Keratinocyte (primary cell): ENCODE data around the gene NUAK2. TPM values are rescaled to one million over a fixed set of nuclear protein-coding genes. Genes with fewer than 3 reads are reported as not detected.

Source experiments
- DNase-seq: peaks from one replicate; pipeline ENCODE4 v3.0.0-alpha.2; 2011; ENCODE audit warnings: low read depth, missing footprints, low spot score
- FAIRE-seq: peaks from 2 replicates; lab custom pipeline; 2011; peaks lifted over from hg19 to GRCh38; lab: Jason Lieb, UNC
- H2AFZ ChIP-seq: 2 replicates; pipeline ENCODE4 v1.6.0; 2012; ENCODE audit warnings: low read length, control low read depth, inconsistent platforms; ENCODE audit not compliant: control insufficient read depth
- H3K27ac ChIP-seq: 2 replicates; pipeline ENCODE4 v1.5.1; 2011; ENCODE audit warnings: low read length; ENCODE audit not compliant: control insufficient read depth, insufficient read depth
- H3K27me3 ChIP-seq: 3 replicates; pipeline ENCODE4 v1.6.0; 2011; ENCODE audit warnings: low read length; ENCODE audit not compliant: control insufficient read depth, insufficient read depth; ENCODE audit errors: extremely low read depth
- H3K36me3 ChIP-seq, 2 experiments: 2 replicates in 1 of 2; 3 replicates in 1 of 2; pipeline ENCODE4 v1.5.1; 2011; ENCODE audit warnings: low read length in 2 of 2, mild to moderate bottlenecking in 1 of 2; ENCODE audit not compliant: control insufficient read depth in 2 of 2, insufficient read depth in 2 of 2; ENCODE audit errors: extremely low read depth in 1 of 2
- H3K4me1 ChIP-seq: 3 replicates; pipeline ENCODE4 v1.5.1; 2011; ENCODE audit warnings: low read length; ENCODE audit not compliant: control insufficient read depth, insufficient read depth; ENCODE audit errors: extremely low read depth
- H3K4me2 ChIP-seq: 3 replicates; pipeline ENCODE4 v1.6.0; 2011; ENCODE audit warnings: low read depth, low read length; ENCODE audit not compliant: control insufficient read depth, insufficient read depth; ENCODE audit errors: extremely low read depth
- H3K4me3 ChIP-seq, 3 experiments: fragments of 200-600 bp in 1 of 3; sonication (generic) in 1 of 3; 2 replicates in 2 of 3; 3 replicates in 1 of 3; pipeline ENCODE4 v1.5.1; 2011 to 2016; ENCODE audit warnings: low read length in 3 of 3, mild to moderate bottlenecking in 3 of 3, control low read depth in 2 of 3, inconsistent platforms in 1 of 3, low read depth in 1 of 3, mixed read lengths in 1 of 3, mixed run types in 1 of 3, moderate library complexity in 1 of 3; ENCODE audit not compliant: control insufficient read depth in 2 of 3, insufficient read depth in 2 of 3; ENCODE audit errors: extremely low read depth in 1 of 3
- H3K79me2 ChIP-seq: 2 replicates; pipeline ENCODE4 v1.6.0; 2012; ENCODE audit warnings: low read length; ENCODE audit not compliant: control insufficient read depth, insufficient read depth
- H3K9ac ChIP-seq: 3 replicates; pipeline ENCODE4 v1.6.0; 2011; ENCODE audit warnings: low read length; ENCODE audit not compliant: control insufficient read depth, insufficient read depth; ENCODE audit errors: extremely low read depth
- H3K9me1 ChIP-seq: 3 replicates; pipeline ENCODE4 v1.6.0; 2011; ENCODE audit warnings: low read length; ENCODE audit not compliant: control insufficient read depth, insufficient read depth; ENCODE audit errors: extremely low read depth
- H3K9me3 ChIP-seq: 2 replicates; pipeline ENCODE4 v1.5.1; 2012; ENCODE audit warnings: low read depth, low read length; ENCODE audit not compliant: control insufficient read depth
- H4K20me1 ChIP-seq: 3 replicates; pipeline ENCODE4 v1.6.0; 2011; ENCODE audit warnings: low read length; ENCODE audit not compliant: control insufficient read depth, insufficient read depth; ENCODE audit errors: extremely low read depth
- EZH2 ChIP-seq: IDR thresholded peaks from one replicate; pipeline ENCODE4 v1.6.1; 2012; ENCODE audit warnings: inconsistent platforms, mild to moderate bottlenecking, low read length, moderate library complexity
- dilution Hi-C: fragments of 300-500 bp; cut with MboI; formaldehyde crosslinking; loops from one replicate; pipeline ENCODE4 v1.7.0; 2020; ENCODE audit warnings: low sequenced_read_pairs; ENCODE audit not compliant: extremely low pct_ligation_motif_present
- polyA plus RNA-seq, 5 experiments: library from polyadenylated mRNA; depleted of rRNA in 3 of 5; stranded (reverse) in 3 of 5; stranded (forward) in 1 of 5; unstranded in 1 of 5; fragments of >200 nt; gene quantifications; 1 replicate in 1 of 5; 2 replicates in 3 of 5; 3 replicates in 1 of 5; pipeline versions ENCODE4 v1.2.1 to v1.2.3, GENCODE V29; 2011 to 2012; ENCODE audit warnings: missing spikeins in 2 of 5, low read depth in 1 of 5, low replicate concordance in 1 of 5
- TF ChIP-seq, protein P1 (sequence below), 3 experiments: IDR thresholded peaks in 1 of 3; conservative IDR thresholded peaks in 1 of 3; optimal IDR thresholded peaks in 1 of 3; 2 replicates in 2 of 3; 3 replicates in 1 of 3; pipeline versions ENCODE3 to v1.5.1; 2011; ENCODE audit warnings: low read length in 3 of 3, mild to moderate bottlenecking in 3 of 3, moderate library complexity in 2 of 3, control low read depth in 1 of 3, inconsistent platforms in 1 of 3; ENCODE audit not compliant: insufficient read depth in 2 of 3; ENCODE audit errors: extremely low read depth in 1 of 3

NUAK2 gene
- polyA plus RNA-seq, 1 donor (not counting 4 experiments of a cell fraction or from before 2014, with no cell fraction given): 3.9 TPM

DNA sequence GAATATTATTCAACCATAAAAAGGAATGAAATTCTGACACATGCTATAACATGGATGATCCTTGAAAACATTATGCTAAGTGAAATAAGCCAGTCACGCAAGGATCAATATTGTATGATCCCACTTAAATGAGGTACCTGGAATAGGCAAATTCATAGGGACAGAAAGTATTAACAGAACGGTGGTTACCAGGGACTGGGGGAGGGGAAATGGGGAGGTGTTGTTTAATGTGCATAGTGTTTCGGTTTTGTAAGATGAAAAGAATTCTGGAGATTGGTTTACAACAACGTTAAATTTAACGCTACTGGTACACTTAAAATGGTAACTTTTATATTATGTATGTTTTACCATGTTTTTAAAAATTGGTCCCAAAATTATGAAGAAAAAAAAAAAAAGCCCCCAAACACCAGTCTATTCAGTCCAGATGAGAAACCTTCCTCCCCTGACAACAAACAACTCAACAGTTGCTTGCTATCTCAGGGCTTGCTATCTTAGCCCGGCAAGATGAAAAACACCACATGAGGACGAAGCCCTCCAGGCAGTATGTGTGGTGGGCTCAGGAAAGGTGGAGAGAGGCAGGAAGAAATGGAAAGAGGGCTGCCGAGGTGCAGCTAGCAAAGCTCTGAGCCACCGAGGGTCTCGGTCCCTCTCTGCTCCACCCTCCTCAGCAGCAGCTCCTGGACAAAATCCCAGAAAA is 8.5 kb downstream of the NUAK2 start:
- Histone ChIP-seq H3K4me2 (no peak overlapping the region), H3K27ac (no peak overlapping the region)

DNA sequence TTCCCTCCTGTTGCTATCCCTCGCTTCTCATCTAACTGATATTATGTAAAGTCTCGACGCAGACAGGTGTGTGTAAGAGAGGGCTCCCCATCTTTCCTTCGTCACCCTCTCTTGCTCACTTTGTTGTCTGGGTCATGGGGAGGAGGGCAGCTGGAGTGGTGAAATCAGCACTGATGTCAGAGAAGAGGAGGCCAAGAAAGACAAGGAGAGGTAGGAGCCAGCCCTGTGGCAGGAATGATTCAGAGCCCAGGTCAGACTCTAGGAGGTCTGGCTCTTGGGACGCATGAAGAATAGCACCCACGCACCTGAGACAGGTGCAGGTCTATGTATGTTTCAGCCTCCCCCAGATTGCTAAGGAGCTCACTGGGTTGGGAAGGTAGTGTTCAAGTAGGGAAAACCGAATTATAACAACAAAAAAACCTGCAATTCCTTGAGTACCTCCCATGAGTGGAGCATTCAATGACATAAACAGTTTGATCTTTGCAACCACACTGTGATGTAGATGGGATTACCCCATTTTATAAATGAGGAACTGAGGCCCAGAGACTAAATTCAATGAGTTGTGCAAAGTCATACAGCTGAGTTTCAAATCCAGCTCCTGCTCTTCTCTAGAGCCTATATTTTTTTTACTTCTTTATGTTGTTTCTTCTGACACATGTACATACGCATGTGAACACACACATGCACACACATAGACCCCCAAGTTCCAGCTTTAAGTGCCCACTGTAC is 10.4 kb downstream of the NUAK2 start:
- H4K20me1 ChIP-seq: no peaks in the 10 kb centered on the region
- peaks cover 45 to 55% of the 10 kb centered on the region in 2 experiments for H3K36me3 ChIP-seq
- H3K4me1 ChIP-seq: peaks cover 8% of the 10 kb centered on the region
- dilution Hi-C loops: no loop called here
- no peak for TF ChIP-seq EZH2
- no peaks in the 10 kb centered on the region for H3K9me1 ChIP-seq
- peaks cover 67% of the 10 kb centered on the region for H3K79me2 ChIP-seq
- no peak overlapping the region for H3K4me3 ChIP-seq
- H2AFZ ChIP-seq: no peak overlapping the region
- H3K4me2 ChIP-seq: no peak overlapping the region
- no peak overlapping the region for H3K27ac ChIP-seq
- H3K27me3 ChIP-seq: no peaks in the 10 kb centered on the region
- no peaks in the 10 kb centered on the region for H3K9me3 ChIP-seq
- no peak overlapping the region for H3K9ac ChIP-seq
- FAIRE-seq (no peak), DNase-seq (no peak)

More for the DNA sequence above, 8.5 kb downstream of the NUAK2 start:
- TF ChIP-seq EZH2: no peak
- TF ChIP-seq, protein P1, sequence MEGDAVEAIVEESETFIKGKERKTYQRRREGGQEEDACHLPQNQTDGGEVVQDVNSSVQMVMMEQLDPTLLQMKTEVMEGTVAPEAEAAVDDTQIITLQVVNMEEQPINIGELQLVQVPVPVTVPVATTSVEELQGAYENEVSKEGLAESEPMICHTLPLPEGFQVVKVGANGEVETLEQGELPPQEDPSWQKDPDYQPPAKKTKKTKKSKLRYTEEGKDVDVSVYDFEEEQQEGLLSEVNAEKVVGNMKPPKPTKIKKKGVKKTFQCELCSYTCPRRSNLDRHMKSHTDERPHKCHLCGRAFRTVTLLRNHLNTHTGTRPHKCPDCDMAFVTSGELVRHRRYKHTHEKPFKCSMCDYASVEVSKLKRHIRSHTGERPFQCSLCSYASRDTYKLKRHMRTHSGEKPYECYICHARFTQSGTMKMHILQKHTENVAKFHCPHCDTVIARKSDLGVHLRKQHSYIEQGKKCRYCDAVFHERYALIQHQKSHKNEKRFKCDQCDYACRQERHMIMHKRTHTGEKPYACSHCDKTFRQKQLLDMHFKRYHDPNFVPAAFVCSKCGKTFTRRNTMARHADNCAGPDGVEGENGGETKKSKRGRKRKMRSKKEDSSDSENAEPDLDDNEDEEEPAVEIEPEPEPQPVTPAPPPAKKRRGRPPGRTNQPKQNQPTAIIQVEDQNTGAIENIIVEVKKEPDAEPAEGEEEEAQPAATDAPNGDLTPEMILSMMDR (optimal IDR thresholded peaks at IDR 0.05 in 1 of 3, IDR thresholded peaks at IDR 0.05 in 1 of 3, conservative IDR thresholded peaks at IDR 0.05 in 1 of 3; ENCODE audit: extremely low read depth in 1 of 3, insufficient read depth in 2 of 3, low read length in 3 of 3): no peak
- Histone ChIP-seq H3K27me3 (no peaks in the 10 kb centered on the region), H2AFZ (no peak overlapping the region), H4K20me1 (no peaks in the 10 kb centered on the region), H3K4me3 (no peak overlapping the region), H3K9me1 (no peaks in the 10 kb centered on the region), H3K9ac (no peak overlapping the region), H3K4me1 (peaks cover 23% of the 10 kb centered on the region), H3K9me3 (no peaks in the 10 kb centered on the region), H3K36me3 (peaks cover 27 to 38% of the 10 kb centered on the region in 2 experiments), H3K79me2 (peaks cover 84% of the 10 kb centered on the region)
- FAIRE-seq: no peak
- no peak for DNase-seq
- dilution Hi-C loops: no loop called here
